Transverse colon (tissue), 4 donors: ENCODE data around the gene OR2S2.

ENCODE experiments used
- POLR2A ChIP-seq: fragments of 450-650 bp; IDR thresholded peaks from one replicate; pipeline ENCODE4 v1.6.1; 2016; ENCODE audit warnings: antibody characterized with exemption, mild to moderate bottlenecking, moderate library complexity
- POLR2AphosphoS5 ChIP-seq, 3 donors: sonication (generic); formaldehyde crosslinking; IDR thresholded peaks; one replicate each; pipeline ENCODE4 v1.6.1; 2016; ENCODE audit warnings: antibody characterized with exemption in 3 of 3
- TF ChIP-seq, protein P1 (sequence below), 5 experiments: fragments of 200-600 bp in 3 of 5; fragments of 450-650 bp in 2 of 5; sonication (generic) in 3 of 5; IDR thresholded peaks; 1 replicate in 2 of 5; 2 replicates in 3 of 5; pipeline ENCODE4 v1.5.1; 2016 to 2017; ENCODE audit warnings: antibody characterized with exemption in 5 of 5, inconsistent platforms in 3 of 5, mild to moderate bottlenecking in 2 of 5, moderate library complexity in 1 of 5

- no peak for TF ChIP-seq POLR2A
- TF ChIP-seq, protein P1, sequence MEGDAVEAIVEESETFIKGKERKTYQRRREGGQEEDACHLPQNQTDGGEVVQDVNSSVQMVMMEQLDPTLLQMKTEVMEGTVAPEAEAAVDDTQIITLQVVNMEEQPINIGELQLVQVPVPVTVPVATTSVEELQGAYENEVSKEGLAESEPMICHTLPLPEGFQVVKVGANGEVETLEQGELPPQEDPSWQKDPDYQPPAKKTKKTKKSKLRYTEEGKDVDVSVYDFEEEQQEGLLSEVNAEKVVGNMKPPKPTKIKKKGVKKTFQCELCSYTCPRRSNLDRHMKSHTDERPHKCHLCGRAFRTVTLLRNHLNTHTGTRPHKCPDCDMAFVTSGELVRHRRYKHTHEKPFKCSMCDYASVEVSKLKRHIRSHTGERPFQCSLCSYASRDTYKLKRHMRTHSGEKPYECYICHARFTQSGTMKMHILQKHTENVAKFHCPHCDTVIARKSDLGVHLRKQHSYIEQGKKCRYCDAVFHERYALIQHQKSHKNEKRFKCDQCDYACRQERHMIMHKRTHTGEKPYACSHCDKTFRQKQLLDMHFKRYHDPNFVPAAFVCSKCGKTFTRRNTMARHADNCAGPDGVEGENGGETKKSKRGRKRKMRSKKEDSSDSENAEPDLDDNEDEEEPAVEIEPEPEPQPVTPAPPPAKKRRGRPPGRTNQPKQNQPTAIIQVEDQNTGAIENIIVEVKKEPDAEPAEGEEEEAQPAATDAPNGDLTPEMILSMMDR (IDR thresholded peaks at IDR 0.05), result no peak
- no peak for TF ChIP-seq POLR2AphosphoS5 (IDR thresholded peaks at IDR 0.05)
Observed at GRCh38 chr9:35944841-35945240, 13.1 kb downstream of the OR2S2 start.
